Retinal pigment epithelial cell (primary cell): Measurements from ENCODE around the gene SLC35F4.
A peak's percentile ranks its signal among the peaks of the same experiment; 100 is the strongest.
"Not testable (repeated sequence)": the region's sequence is repeated elsewhere in the genome, so short reads cannot be mapped to it uniquely, and the experiment has no call there.

Source experiments
- DNase-seq: peaks from one replicate; pipeline ENCODE4 v3.0.0-alpha.2; 2010; ENCODE audit warnings: low read depth
- H3K4me3 ChIP-seq: 2 replicates; pipeline ENCODE4 v1.5.1; 2011; ENCODE audit warnings: mild to moderate bottlenecking, low read length, control low read depth, moderate library complexity
- TF ChIP-seq, protein P1 (sequence below): conservative IDR thresholded peaks from 2 replicates; pipeline ENCODE4 v1.5.1; 2011; ENCODE audit warnings: low read depth, low read length, control low read depth, inconsistent platforms

The SLC35F4 gene

GRCh38 chr14:57712102-57712501 is 153.8 kb downstream of the SLC35F4 start:
- no peak for DNase-seq
- TF ChIP-seq, protein P1, sequence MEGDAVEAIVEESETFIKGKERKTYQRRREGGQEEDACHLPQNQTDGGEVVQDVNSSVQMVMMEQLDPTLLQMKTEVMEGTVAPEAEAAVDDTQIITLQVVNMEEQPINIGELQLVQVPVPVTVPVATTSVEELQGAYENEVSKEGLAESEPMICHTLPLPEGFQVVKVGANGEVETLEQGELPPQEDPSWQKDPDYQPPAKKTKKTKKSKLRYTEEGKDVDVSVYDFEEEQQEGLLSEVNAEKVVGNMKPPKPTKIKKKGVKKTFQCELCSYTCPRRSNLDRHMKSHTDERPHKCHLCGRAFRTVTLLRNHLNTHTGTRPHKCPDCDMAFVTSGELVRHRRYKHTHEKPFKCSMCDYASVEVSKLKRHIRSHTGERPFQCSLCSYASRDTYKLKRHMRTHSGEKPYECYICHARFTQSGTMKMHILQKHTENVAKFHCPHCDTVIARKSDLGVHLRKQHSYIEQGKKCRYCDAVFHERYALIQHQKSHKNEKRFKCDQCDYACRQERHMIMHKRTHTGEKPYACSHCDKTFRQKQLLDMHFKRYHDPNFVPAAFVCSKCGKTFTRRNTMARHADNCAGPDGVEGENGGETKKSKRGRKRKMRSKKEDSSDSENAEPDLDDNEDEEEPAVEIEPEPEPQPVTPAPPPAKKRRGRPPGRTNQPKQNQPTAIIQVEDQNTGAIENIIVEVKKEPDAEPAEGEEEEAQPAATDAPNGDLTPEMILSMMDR: no peak
- H3K4me3 ChIP-seq: no peak overlapping the region

GRCh38 chr14:57709909-57710308 is 156.0 kb downstream of the SLC35F4 start:
- DNase-seq: no peak
- TF ChIP-seq, protein P1: no peak
- H3K4me3 ChIP-seq: no peak overlapping the region

DNA sequence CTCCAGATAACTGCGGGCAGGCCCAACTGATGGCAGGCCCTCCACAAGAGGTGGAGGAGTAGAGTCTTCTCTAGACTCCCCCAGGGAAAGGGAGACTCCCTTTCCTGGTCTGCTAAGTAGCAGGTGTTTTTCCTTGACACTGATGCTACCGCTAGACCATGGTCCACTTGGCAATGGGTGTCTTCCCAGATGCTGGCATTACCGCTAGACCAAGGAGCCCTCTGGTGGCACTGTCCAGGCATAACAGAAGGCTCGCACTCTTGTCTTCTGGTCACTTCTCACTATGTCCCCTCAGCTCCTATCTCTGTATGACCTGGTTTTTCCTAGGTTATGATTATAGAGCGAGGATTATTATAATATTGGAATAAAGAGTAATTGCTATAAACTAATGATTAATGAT is 156.8 kb downstream of the SLC35F4 start:
- not testable (repeated sequence) for DNase-seq, H3K4me3 ChIP-seq

GRCh38 chr14:57707219-57707618 is 158.7 kb downstream of the SLC35F4 start:
- H3K4me3 ChIP-seq: no peak overlapping the region
- TF ChIP-seq, protein P1: no peak
- no peak for DNase-seq

DNA sequence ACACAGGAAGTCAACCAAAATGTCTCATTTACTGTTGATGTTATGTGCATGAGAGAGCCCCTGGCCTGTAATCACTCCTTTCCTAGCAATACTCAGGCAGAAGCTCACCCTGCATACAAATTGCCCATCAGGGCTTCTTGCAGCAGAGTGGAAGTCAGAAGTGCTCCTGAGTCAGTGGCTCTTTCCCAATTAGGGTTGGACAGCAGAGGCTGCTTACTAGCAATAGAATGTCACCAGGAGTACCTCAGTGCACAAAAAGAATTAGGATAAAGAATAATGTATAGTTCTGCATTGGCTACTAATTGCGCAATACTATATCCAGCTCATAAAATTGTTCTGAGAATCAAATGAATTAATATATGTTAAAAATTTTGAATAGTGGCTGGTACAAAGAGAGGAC is 161.1 kb downstream of the SLC35F4 start:
- DNase-seq: no peak
- TF ChIP-seq, protein P1: no peak
- no peak overlapping the region for H3K4me3 ChIP-seq

DNA sequence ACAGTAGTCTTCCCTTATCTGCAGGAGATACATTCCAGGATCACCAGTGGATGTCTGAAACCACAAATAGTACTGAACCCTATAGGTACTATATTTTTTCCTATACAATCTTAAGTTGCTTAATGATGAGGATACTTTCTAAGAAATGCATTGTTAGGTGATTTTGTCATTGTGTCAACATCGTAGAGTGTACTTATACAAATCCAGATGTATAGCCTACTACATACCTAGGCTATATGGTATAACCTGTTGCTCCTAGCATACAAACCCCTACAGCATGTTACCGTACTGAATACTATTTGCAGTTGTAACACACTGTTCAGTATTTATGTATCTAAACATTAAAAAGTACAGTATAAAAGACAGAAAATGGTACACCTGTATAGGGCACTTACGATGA is 165.9 kb downstream of the SLC35F4 start:
- H3K4me3 ChIP-seq: no peak overlapping the region
- no peak for DNase-seq
- TF ChIP-seq, protein P1: no peak

DNA sequence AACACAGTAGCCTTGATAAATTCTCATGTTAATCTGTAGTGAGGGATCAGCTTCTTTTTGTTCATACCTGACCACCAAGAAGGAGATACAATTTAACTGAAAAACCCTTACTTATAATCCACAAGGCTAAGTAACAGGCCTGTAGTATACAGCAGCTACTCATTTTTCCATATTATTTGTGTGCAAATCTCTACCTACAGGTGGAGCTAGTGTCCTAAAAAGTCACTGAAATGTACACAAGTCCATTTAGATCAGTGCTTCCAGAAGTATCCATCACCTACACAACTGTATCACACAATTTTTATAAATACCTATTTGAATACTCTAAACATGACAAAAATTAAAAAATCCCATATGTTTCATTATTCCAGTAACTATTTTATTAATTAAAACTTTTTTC is 173.2 kb downstream of the SLC35F4 start:
- H3K4me3 ChIP-seq: no peak overlapping the region
- peak; percentile 26 for DNase-seq
- TF ChIP-seq, protein P1: peak; percentile 66

GRCh38 chr14:57687416-57687815 is 178.5 kb downstream of the SLC35F4 start:
- TF ChIP-seq, protein P1: no peak
- no peak overlapping the region for H3K4me3 ChIP-seq
- DNase-seq: no peak
